Stimulated activated CD4-positive, alpha-beta T cell treated with anti-CD3 and anti-CD28 coated beads, Interleukin-12 subunit alpha, Interleukin-12 subunit beta, amount 100 ng/mL, for 48 hours (primary cell): ENCODE results near the gene POU5F1.
A peak's percentile ranks its signal among the peaks of the same experiment; 100 is the strongest.
"Not testable (repeated sequence)": the region's sequence is repeated elsewhere in the genome, so short reads cannot be mapped to it uniquely, and the experiment has no call there.

Experiments used
- DNase-seq, 3 donors: peaks; one replicate each; pipeline ENCODE4 v3.0.0-alpha.2; 2020; ENCODE audit warnings: low read depth in 2 of 3, low spot score in 1 of 3

Gene POU5F1

GRCh38 chr6:31170600-31170881 lies at the start of gene POU5F1:
TSS of gene POU5F1 (minus strand) at chr6:31170682. CDS start at chr6:31170620, 62 bp downstream.
- no peak for DNase-seq

DNA sequence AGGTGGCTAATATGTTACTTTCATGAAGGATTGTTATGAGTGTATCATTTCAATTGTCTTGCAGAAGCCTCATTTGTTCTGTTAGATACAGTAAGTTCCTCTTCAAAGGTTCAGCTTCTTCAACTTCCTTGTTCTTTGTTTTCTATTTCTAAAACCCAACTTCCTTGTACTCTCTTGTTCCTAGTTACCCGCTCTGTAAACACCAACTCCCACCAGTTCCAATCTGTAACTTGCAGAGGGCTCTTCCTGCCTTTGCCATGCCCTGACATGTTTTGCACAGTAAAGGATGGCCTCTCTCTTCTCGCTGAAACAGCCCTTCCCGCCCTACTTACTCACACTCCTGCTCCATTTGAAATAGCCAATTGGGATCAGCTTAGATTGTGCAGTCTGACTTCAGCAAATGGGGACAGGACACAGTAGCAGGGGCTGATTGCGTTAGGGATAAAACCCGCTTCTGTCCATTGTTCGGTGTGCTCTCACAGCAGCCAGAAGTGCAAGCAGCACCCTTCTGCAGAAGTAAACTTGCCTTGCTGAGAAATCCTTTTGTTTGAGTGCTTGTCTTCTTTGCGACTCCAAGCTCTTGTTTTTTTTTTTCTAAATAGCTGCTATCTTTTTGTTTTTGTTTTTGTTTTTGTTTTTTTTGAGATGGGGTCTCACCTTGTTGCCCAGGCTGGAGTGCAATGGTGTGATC lies 45.9 kb upstream of the POU5F1 start:
- no peak for DNase-seq

DNA sequence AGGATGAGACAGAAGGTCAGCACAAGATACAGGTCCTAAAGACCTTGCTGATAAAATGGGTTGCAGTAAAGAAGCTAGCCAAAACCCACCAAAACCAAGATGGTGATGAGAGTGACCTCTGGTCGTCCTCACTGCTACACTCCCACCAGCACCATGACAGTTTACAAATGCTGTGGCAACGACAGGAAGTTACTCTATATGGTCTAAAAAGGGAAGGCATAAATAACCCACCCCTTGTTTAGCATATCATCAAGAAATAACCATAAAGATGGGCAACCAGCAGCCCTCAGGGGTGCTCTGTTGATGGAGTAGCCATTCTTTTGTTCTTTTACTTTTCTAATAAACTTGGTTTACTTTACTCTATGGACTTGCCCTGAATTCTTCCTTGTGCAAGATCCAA lies 44.7 kb upstream of the POU5F1 start:
- not testable (repeated sequence) for DNase-seq

GRCh38 chr6:31214516-31214915 lies 44.0 kb upstream of the POU5F1 start:
- DNase-seq = no peak

DNA sequence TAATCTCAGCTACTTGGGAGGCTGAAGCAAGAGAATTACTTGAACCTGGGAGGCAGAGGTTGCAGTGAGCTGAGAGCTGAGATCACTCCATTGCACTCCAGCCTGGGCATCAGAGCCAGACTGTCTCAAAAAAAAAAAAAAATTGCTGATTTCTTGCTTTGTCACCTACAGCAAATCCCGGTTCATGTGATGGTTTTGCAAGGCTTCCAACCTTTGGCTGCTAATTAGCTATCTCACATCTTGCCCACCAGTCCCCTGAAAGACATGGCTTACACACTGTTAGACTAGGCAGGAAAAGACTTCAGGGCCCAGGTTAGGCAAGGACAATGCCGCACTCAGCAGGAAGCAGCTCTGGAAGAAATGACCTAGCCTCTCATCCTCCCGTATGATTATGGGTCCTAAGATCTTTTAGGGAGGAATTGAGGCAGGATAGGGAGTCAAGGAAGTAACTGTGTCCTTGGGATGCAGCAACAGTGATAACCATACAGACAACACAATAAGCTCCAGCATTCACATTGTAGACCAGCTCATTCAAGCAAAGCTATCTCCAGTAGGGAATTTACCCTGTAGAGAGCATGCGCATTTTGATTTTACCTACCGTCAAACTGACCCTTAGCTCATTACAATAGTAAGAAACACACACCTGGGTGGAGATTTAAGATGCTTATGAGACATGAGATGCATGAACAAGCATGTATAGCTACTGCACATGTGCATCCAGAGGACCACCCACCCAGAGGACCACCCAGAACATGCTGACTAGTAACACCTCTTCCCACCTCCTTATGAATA lies 40.5 kb upstream of the POU5F1 start:
- DNase-seq = no peak

- DNase-seq = no peak
Observed at GRCh38 chr6:31210123-31210522, 39.6 kb upstream of the POU5F1 start.

GRCh38 chr6:31209137-31209536 lies 38.7 kb upstream of the POU5F1 start:
- DNase-seq = no peak

GRCh38 chr6:31208506-31208905 lies 38.0 kb upstream of the POU5F1 start:
- DNase-seq = no peak

DNA sequence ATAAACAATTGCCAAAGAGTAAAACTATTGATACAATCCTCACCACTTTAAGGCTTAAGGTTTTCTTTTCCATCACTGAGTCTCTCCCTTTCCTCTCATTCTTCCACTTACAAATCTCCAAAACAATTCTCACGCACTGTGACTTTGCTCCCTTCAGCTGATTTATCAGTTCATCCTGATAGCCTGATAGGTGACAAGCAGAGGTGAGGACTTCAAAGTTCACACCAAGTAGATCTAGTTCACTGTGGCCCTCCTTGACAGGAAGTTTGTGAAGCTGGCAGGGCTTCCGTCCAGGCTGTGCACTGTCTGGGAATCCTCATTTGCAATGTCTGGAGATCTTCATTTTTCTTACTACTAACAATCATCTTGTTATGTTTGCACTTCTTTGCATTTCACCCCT lies 35.2 kb upstream of the POU5F1 start:
- DNase-seq = no peak

- no peak for DNase-seq
Observed at GRCh38 chr6:31204751-31205145, 34.3 kb upstream of the POU5F1 start.

DNA sequence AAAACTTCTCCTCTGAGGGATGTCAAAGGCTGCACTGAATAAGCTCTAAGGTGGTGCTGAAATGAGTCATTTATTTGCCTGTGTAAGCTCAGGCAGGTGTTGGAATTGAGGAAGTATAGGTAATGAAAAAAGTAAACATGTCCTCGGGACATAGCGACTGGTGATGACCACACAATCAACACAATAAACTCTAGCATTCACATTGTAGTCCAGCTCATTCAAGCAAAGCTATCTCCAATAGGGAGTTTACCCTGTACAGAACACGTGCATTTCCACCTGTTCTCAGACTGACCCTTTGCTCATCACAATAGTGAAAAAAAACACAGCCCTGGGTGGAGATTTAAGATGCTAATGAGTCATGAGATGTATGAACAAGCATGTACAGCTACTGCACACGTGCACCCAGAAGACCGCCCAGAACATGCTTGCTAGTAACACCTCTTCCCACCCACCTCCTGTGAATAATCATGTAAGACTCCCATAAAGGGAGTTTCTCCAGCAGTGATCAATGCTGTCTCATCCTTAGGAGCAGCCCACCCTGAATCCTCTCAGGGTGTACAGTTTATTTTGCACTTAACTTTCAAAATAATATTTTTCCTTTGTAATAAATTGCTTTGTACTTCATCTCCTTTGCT lies 33.0 kb upstream of the POU5F1 start:
- DNase-seq = peak; percentile 42 to 57 (median 56)

DNA sequence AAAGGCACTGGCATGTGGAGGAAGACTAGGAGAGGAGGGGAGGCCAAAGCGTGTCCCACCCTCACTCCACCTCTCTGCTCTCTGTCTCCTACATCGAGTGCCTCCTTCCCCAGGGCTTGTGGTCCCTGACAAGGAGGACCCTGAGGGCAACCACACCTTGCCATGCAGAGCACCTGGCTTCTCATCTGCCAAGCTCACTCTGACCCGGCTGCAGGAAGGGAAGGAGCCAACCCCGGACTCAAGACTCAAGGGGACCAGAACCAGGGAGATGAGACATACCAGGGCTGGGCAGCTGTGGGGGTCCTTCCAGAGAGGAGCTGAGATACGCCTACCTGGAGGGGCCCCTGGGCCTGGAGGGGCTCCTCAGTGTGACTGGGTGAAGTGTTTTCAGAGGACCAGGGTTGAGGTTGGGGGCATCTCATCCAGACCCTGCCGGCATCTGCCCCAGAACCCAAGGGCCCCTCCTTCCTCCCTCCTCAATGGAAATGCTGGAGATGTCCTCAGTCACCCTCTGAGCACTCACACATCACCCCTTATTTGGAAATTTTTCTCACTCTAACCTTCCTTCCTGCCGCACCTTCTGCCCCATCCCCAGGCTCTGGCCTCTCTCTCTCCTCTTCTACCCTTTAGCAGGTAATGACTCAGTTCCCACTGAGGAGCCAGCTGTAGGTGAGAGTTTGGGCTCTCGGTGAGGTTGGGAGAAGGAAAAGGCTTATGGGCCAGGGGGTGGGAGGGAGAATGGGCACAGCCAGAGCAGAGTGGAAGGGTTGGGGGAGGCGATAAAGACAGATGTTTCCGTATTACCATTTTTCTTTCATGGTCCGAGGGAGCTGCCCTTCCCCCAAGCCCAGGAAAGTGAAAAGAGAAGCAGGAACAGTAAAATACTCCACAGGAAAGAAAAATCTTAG lies 32.0 kb upstream of the POU5F1 start:
- no peak for DNase-seq

DNA sequence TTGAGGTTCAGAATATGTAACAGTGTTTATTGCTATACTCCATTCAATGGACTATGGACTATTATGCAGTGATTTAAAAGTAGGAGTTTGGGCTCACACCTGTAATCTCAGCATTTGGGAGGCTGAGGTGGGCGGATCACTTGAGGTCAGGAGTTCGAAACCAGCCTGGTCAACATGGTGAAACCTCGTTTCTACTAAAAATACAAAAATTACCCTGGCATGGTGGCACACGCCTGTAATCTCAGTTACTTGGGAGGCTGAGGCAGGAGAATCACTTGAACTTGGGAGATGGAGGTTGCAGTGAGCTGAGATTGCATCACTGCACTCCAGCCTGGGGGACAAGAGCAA lies 28.6 kb upstream of the POU5F1 start:
- DNase-seq = not testable (repeated sequence)

DNA sequence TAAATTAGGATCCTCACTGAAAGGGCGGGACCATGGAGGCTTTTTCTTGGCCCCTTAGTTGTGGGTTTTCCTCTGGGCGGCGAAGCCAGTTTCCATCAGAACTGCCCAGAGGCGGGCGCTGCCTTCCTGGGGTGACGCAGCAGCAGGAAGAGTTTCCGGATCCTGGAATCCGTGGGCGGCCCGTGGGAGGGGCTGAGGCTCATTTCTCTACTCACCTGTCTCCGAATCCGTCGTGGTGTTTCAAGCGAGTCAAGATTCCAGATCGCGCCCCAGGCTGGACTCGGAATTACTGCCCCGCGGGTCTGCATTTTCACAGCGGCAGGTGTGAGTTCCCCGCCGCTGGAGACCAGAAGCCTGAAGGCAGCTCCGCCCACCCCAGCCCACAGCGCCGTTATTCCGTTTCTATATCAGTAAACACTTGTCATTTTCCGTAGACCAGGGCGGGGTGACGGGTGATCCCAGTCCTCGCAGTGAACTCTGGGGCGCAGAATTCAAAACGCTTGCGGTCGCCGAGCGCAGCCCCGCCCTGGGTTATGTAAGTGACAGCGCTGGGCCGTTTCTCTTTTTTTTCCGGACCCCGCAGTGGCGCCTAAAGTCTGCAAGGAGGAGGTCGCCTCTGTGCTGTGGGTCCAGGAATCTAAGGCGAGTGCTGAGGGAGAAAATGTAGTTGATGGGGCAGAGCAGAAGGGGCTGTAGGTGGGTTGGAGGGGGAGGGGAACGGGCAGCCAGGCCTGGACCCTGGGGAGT lies 27.2 kb upstream of the POU5F1 start:
- DNase-seq = peak; percentile 88 to 91 (median 89)

- DNase-seq = peak in 1 of 3 donors; percentile 19
Observed at GRCh38 chr6:31196251-31197022, 26.0 kb upstream of the POU5F1 start.

DNA sequence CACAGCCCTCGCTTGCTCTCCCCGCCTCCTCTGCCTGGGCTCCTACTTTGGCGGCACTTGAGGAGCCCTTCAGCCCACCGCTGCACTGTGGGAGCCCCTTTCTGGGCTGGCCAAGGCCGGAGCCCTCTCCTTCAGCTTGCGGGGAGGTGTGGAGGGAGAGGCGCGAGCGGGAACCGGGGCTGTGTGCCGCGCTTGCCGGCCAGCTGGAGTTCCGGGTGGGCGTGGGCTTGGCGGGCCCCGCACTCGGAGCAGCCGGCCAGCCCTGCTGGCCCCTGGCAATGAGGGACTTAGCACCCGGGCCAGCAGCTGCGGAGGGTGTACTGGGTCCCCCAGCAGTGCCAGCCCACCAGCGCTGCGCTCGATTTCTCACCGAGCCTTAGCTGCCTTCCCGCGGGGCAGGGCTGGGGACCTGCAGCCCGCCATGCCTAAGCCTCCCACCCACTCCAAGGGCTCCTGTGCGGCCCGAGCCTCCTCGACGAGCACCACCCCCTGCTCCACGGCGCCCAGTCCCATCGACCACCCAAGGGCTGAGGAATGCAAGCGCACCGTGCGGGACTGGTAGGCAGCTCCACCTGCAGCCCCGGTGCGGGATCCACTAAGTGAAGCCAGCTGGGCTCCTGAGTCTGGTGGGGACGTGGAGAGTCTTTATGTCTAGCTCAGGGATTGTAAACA lies 25.0 kb upstream of the POU5F1 start:
- DNase-seq = not testable (repeated sequence)

GRCh38 chr6:31194061-31194834 lies 23.8 kb upstream of the POU5F1 start:
- DNase-seq = no peak

GRCh38 chr6:31193206-31193605 lies 22.7 kb upstream of the POU5F1 start:
- no peak for DNase-seq
